ENCODE data around the gene AK2. TPM values are rescaled to one million over a fixed set of nuclear protein-coding genes. Genes with fewer than 3 reads are reported as not detected.

AK2 gene
- total and polyA plus RNA-seq, 2 donors (not counting 3 experiments of a cell fraction or from before 2014, with no cell fraction given), result 107 to 134 TPM

DNA sequence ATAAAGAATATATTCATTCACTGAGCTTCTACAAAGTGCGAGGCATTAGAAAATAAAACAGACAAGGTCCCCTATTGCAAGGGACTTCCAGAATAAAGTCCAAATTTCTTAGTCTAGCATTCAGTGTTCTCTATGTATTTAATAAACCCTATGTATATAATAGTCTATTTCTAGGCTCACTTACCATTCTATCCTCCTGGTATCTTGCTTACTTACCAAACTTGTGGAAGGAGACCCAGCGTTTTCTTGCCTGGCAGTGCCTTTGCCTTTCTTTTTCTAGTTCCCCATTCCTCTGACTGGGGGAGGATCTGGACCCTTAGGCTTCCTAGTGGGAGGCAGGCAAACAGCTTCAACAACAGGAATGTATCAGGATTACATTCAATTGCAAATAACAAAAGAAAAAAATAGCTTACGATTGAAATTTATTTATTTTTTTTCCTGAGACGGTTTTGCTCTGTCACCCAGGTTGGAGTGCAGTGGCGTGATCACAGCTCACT is 71.4 kb downstream of the AK2 start:
- no peak overlapping the region for H3K27ac ChIP-seq (ENCODE audit: insufficient read depth, low read depth, low read length)
- no peaks in the 10 kb centered on the region for H3K9me1 ChIP-seq (replicated peaks; ENCODE audit: control insufficient read depth, extremely low read depth, insufficient read depth, low read length)
- peak overlapping the region; percentile 51 for H3K4me2 ChIP-seq (ENCODE audit: insufficient read depth, low read length)
- intact Hi-C loops (cut with micrococcal nuclease), result no loop called here
- no peaks in the 10 kb centered on the region for H3K27me3 ChIP-seq (ENCODE audit: control insufficient read depth in 2 of 2, insufficient read depth in 2 of 2, low read length in 2 of 2)
- peaks cover 17% of the 10 kb centered on the region for H3K4me1 ChIP-seq (ENCODE audit: control insufficient read depth, extremely low read depth, insufficient read depth, low read length)
- DNase-seq (ENCODE audit: low read depth, low spot score) (no peak), FAIRE-seq (no peak)
- POLR2A ChIA-PET, result interaction anchor here (0.6 to 2.3 kb wide), 14 partner anchors 8 to 162 kb away, joined by 3 to 16 read pairs (median 4); no protein-coding TSS in a partner anchor
- TF ChIP-seq MYC (IDR thresholded peaks at IDR 0.05; ENCODE audit: low read depth, low read length), result no peak
- TF ChIP-seq, protein P1, sequence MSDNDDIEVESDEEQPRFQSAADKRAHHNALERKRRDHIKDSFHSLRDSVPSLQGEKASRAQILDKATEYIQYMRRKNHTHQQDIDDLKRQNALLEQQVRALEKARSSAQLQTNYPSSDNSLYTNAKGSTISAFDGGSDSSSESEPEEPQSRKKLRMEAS (IDR thresholded peaks at IDR 0.05; ENCODE audit: insufficient read depth, insufficient read length), result no peak
- TF ChIP-seq JUN (IDR thresholded peaks at IDR 0.05; ENCODE audit: borderline replicate concordance, insufficient read depth, insufficient read length, low read depth), result no peak
- TF ChIP-seq GATA2 (IDR thresholded peaks at IDR 0.05; ENCODE audit: insufficient read depth, insufficient read length, low read depth, low read length), result no peak
- TF ChIP-seq, protein P2, sequence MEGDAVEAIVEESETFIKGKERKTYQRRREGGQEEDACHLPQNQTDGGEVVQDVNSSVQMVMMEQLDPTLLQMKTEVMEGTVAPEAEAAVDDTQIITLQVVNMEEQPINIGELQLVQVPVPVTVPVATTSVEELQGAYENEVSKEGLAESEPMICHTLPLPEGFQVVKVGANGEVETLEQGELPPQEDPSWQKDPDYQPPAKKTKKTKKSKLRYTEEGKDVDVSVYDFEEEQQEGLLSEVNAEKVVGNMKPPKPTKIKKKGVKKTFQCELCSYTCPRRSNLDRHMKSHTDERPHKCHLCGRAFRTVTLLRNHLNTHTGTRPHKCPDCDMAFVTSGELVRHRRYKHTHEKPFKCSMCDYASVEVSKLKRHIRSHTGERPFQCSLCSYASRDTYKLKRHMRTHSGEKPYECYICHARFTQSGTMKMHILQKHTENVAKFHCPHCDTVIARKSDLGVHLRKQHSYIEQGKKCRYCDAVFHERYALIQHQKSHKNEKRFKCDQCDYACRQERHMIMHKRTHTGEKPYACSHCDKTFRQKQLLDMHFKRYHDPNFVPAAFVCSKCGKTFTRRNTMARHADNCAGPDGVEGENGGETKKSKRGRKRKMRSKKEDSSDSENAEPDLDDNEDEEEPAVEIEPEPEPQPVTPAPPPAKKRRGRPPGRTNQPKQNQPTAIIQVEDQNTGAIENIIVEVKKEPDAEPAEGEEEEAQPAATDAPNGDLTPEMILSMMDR (IDR thresholded peaks at IDR 0.05; ENCODE audit: extremely low read depth in 1 of 2, insufficient read depth in 1 of 2, low read depth in 1 of 2, low read length in 2 of 2), result no peak
- no peak for TF ChIP-seq FOS (IDR thresholded peaks at IDR 0.05; ENCODE audit: borderline replicate concordance, insufficient read depth, low read length)
- TF ChIP-seq POLR2A (IDR thresholded peaks at IDR 0.05; ENCODE audit: low read depth, low read length), result no peak
- no peak for TF ChIP-seq POLR2AphosphoS5 (IDR thresholded peaks at IDR 0.05; ENCODE audit: insufficient read depth, low read depth, low read length)
- TF ChIP-seq EZH2 (IDR thresholded peaks at IDR 0.05; ENCODE audit: borderline replicate concordance, low read depth, low read length, severe bottlenecking), result no peak
- H3K9ac ChIP-seq (replicated peaks; ENCODE audit: extremely low read depth, insufficient read depth, low read length), result no peak overlapping the region
- peaks cover 37% of the 10 kb centered on the region for H3K79me2 ChIP-seq (ENCODE audit: control insufficient read depth, insufficient read depth, low read length)
- H4K20me1 ChIP-seq (replicated peaks; ENCODE audit: control insufficient read depth, extremely low read depth, insufficient read depth, low read length), result no peaks in the 10 kb centered on the region
- peak overlapping the region; percentile 43 for H2AFZ ChIP-seq (ENCODE audit: low read depth, low read length)
- BruUV-seq (replicated peaks), result TSS peak; percentile 75
- CTCF ChIA-PET, result interaction anchor here (1.0 to 2.7 kb wide), 7 partner anchors 12 to 73 kb away, joined by 3 to 43 read pairs (median 6); no protein-coding TSS in a partner anchor
- no peaks in the 10 kb centered on the region for H3K36me3 ChIP-seq (ENCODE audit: control insufficient read depth in 2 of 2, extremely low read depth in 1 of 2, insufficient read depth in 2 of 2, low read length in 2 of 2)
- dilution Hi-C loops (cut with MboI; ENCODE audit: extremely low pct_ligation_motif_present, low sequenced_read_pairs), result no loop called here
- no peaks in the 10 kb centered on the region for H3K9me3 ChIP-seq (replicated peaks; ENCODE audit: control insufficient read depth, insufficient read depth, low read length)
- H3K4me3 ChIP-seq (replicated peaks in 1 of 3; ENCODE audit: insufficient read depth in 1 of 3, low read depth in 1 of 3, low read length in 3 of 3), result peak overlapping the region in 2 of 3 experiments; percentile 33 to 98
